ENCODE measurements around the gene TMEM237.

- no peak for TF ChIP-seq CTCF (IDR thresholded peaks at IDR 0.05; ENCODE audit: low read depth, low read length)
- no peak for TF ChIP-seq EZH2phosphoT487 (IDR thresholded peaks at IDR 0.05; ENCODE audit: low read depth)
Observed at GRCh38 chr2:201654616-201655384, 11.5 kb upstream of the TMEM237 start.

Measured in OCI-LY3 (cell line).